K562 (cell line): Measurements from ENCODE around the gene DIP2A. TPM values are rescaled to one million over a fixed set of nuclear protein-coding genes. Genes with fewer than 3 reads are reported as not detected.

ENCODE experiments used
- ATAC-seq: fragments of 200-7000 bp; cut with Tn5 transposase; 3 replicates; pipeline ENCODE4 v1.9.1; 2020; ENCODE audit warnings: moderate library complexity
- BruUV-seq: library from RNA; stranded (reverse); fragments of 400-500 nt; replicated peaks from 2 replicates; lab custom pipeline; 2021; lab: Mats Ljungman, UMichigan
- CTCF ChIA-PET: fragments of 300-600 bp; formaldehyde crosslinking; extraction: SDS; loops from one replicate; lab custom pipeline; 2021; ENCODE audit warnings: low intra/inter-chr PET ratio; lab: Yijun Ruan, JAX
- POLR2A ChIA-PET: fragments of 300-600, 350-650 bp; sonication (Branson Sonifier 250); formaldehyde crosslinking; extraction: SDS; loops from one replicate; lab custom pipeline; 2021; ENCODE audit warnings: antibody characterized with exemption, inconsistent platforms; lab: Yijun Ruan, JAX
- DNase-seq, 4 experiments: peaks; one replicate each; pipeline versions ENCODE4 v3.0.0 to v3.0.0-alpha.2; 2011 to 2018; ENCODE audit warnings: low spot score in 3 of 4, mixed read lengths in 3 of 4; ENCODE audit errors: extremely low read depth in 1 of 4
- FAIRE-seq: peaks from 2 replicates; lab custom pipeline; 2011; peaks lifted over from hg19 to GRCh38; lab: Jason Lieb, UNC
- H2AFZ ChIP-seq: 2 replicates; pipeline ENCODE4 v1.6.0; 2011; ENCODE audit warnings: low read depth, low read length, control low read depth, inconsistent platforms
- H3K27ac ChIP-seq: fragments of 200-600 bp; 3 replicates; pipeline ENCODE4 v1.8.0; 2011; ENCODE audit warnings: low read depth, mild to moderate bottlenecking, control low read depth, inconsistent platforms, low read length, moderate library complexity, mixed read lengths; ENCODE audit errors: extremely low read depth
- H3K27me3 ChIP-seq, 2 experiments: fragments of 300-600 bp in 1 of 2; 2 replicates in 1 of 2; 3 replicates in 1 of 2; pipeline versions ENCODE4 v1.6.0 to v1.8.0; 2011; ENCODE audit warnings: inconsistent platforms in 2 of 2, low read length in 2 of 2, mild to moderate bottlenecking in 1 of 2, mixed read lengths in 1 of 2, moderate library complexity in 1 of 2; ENCODE audit not compliant: control insufficient read depth in 2 of 2, insufficient read depth in 2 of 2
- H3K36me3 ChIP-seq: fragments of 300-600 bp; 3 replicates; pipeline ENCODE4 v1.8.0; 2011; ENCODE audit warnings: mild to moderate bottlenecking, low read length, inconsistent platforms; ENCODE audit not compliant: control insufficient read depth, insufficient read depth
- H3K4me1 ChIP-seq, 2 experiments: fragments of 200-600 bp in 1 of 2; replicated peaks in 1 of 2; 2 replicates in 1 of 2; 3 replicates in 1 of 2; pipeline versions ENCODE4 v1.5.1 to v1.8.0; 2011; ENCODE audit warnings: inconsistent platforms in 2 of 2, low read length in 2 of 2, mild to moderate bottlenecking in 1 of 2, mixed read lengths in 1 of 2, moderate library complexity in 1 of 2; ENCODE audit not compliant: control insufficient read depth in 2 of 2, insufficient read depth in 2 of 2
- H3K4me2 ChIP-seq: 2 replicates; pipeline ENCODE4 v1.6.1; 2011; ENCODE audit warnings: low read length, control low read depth, inconsistent platforms, mixed read lengths; ENCODE audit not compliant: insufficient read depth
- H3K4me3 ChIP-seq: fragments of 200-600 bp; sonication (generic), shearing (Covaris generic); 2 replicates; pipeline ENCODE4 v1.5.1; 2016; ENCODE audit warnings: control low read depth, inconsistent platforms
- H3K79me2 ChIP-seq: fragments of 200-600 bp; 3 replicates; pipeline ENCODE4 v1.8.0; 2011; ENCODE audit warnings: low read length, inconsistent platforms; ENCODE audit not compliant: control insufficient read depth, insufficient read depth
- H3K9ac ChIP-seq, 2 experiments: 2 replicates each; pipeline versions ENCODE4 v1.6.0 to v1.6.1; 2011; ENCODE audit warnings: low read depth in 2 of 2, low read length in 2 of 2, control low read depth in 1 of 2, inconsistent platforms in 1 of 2, mild to moderate bottlenecking in 1 of 2, mixed read lengths in 1 of 2; ENCODE audit not compliant: insufficient read depth in 1 of 2
- H3K9me1 ChIP-seq: one replicate; pipeline ENCODE4 v1.6.0; 2011; ENCODE audit warnings: inconsistent platforms, mild to moderate bottlenecking, low read length, moderate library complexity; ENCODE audit not compliant: control insufficient read depth, insufficient read depth
- H3K9me3 ChIP-seq: replicated peaks from 2 replicates; pipeline ENCODE4 v1.5.1; 2011; ENCODE audit warnings: low read depth, low read length, inconsistent platforms; ENCODE audit not compliant: control insufficient read depth, insufficient read depth
- H4K20me1 ChIP-seq: replicated peaks from 2 replicates; pipeline ENCODE4 v1.6.1; 2011; ENCODE audit warnings: low read length, inconsistent platforms, mixed read lengths; ENCODE audit not compliant: control insufficient read depth, insufficient read depth
- ARID3A ChIP-seq: IDR thresholded peaks from 2 replicates; pipeline ENCODE4 v1.6.1; 2012; ENCODE audit warnings: low read depth, low read length, improper control_type of control experiment, borderline replicate concordance
- ARNT ChIP-seq, 2 experiments: fragments of 450-650 bp; IDR thresholded peaks; 2 replicates each; pipeline ENCODE4 v1.6.1; 2016; ENCODE audit warnings: mild to moderate bottlenecking in 1 of 2
- CEBPG ChIP-seq, 3 experiments: fragments of 200-800 bp in 1 of 3; sonication (Bioruptor generic) in 1 of 3; sonication (generic) in 1 of 3; formaldehyde crosslinking in 1 of 3; IDR thresholded peaks in 2 of 3; conservative IDR thresholded peaks in 1 of 3; 2 replicates each; pipeline versions ENCODE4 v1.6.1 to v1.8.0; 2016 to 2022; ENCODE audit warnings: missing compliant biosample characterization in 2 of 3, missing genetic modification characterization in 2 of 3, mild to moderate bottlenecking in 1 of 3, missing genetic modification reagents in 1 of 3
- CHD7 ChIP-seq: fragments of 200-600 bp; sonication (generic); IDR thresholded peaks from one replicate; pipeline ENCODE4 v1.6.1; 2012; ENCODE audit warnings: mild to moderate bottlenecking, low read depth, low read length, inconsistent platforms
- COPS2 ChIP-seq: fragments of 450-650 bp; conservative IDR thresholded peaks from 2 replicates; pipeline ENCODE4 v1.6.1; 2016; ENCODE audit warnings: mild to moderate bottlenecking, moderate library complexity
- DNMT1 ChIP-seq: fragments of 450-650 bp; IDR thresholded peaks from 2 replicates; pipeline ENCODE4 v1.6.1; 2016; ENCODE audit warnings: antibody characterized with exemption, mild to moderate bottlenecking
- FOXJ3 ChIP-seq: sonication (generic); formaldehyde crosslinking; IDR thresholded peaks from 2 replicates; pipeline ENCODE4 v1.4.0; 2020; ENCODE audit warnings: mild to moderate bottlenecking, missing genetic modification reagents
- KLF10 ChIP-seq: fragments of 250-450 bp; sonication (Bioruptor Pico); IDR thresholded peaks from 2 replicates; pipeline ENCODE4 v1.6.1; 2021; ENCODE audit warnings: matching md5 sums
- LCOR ChIP-seq: sonication (generic); formaldehyde crosslinking; IDR thresholded peaks from 2 replicates; pipeline ENCODE4 v1.8.0; 2022; ENCODE audit warnings: mild to moderate bottlenecking, missing genetic modification reagents
- WGBS: fragments of 100-300 bp; shearing (Covaris generic); methylation state at CpG from one replicate; pipeline ENCODE4 v1.1.6; 2016; ENCODE audit warnings: low coverage, mixed read lengths; ENCODE audit not compliant: insufficient coverage; ENCODE audit errors: missing lambda C conversion rate; 5-methylcytosine and 5-hydroxymethylcytosine counted together
- in situ Hi-C: fragments of 300-500 bp; cut with MboI; formaldehyde crosslinking; loops from 4 replicates; pipeline ENCODE4 v1.15.0; 2018; ENCODE audit warnings: inconsistent platforms, mixed read lengths
- intact Hi-C: fragments of 100-400 bp; cut with micrococcal nuclease; formaldehyde crosslinking; loops from 2 replicates; pipeline ENCODE4 v1.14.2; 2022
- polyA plus RNA-seq, 8 experiments: library from polyadenylated mRNA; depleted of rRNA in 4 of 8; stranded (reverse) in 5 of 8; unstranded in 3 of 8; fragments of >200 nt; fragmentation: Nextera tagmentation in 2 of 8; fragmentation: Illumina TruSeq in 1 of 8; extraction: Ambion mirVana in 2 of 8; extraction: Trizol in 1 of 8; gene quantifications; 2 replicates each; pipeline versions ENCODE4 v1.2.1 to v1.2.3, GENCODE V29; 2011 to 2014; ENCODE audit warnings: inconsistent platforms in 1 of 8, missing spikeins in 1 of 8
- total RNA-seq, 7 experiments: library from RNA; depleted of rRNA in 6 of 7; stranded (reverse); fragments of >200 nt in 6 of 7; fragmentation: Illumina TruSeq in 2 of 7; extraction: Trizol in 2 of 7; gene quantifications; 2 replicates each; pipeline versions ENCODE4 v1.2.1 to v1.2.3, GENCODE V29; 2011 to 2021; ENCODE audit warnings: low replicate concordance in 1 of 7

The DIP2A gene
- total and polyA plus RNA-seq, 9 of the 15 experiments (the other 6 are each of a cell fraction or from before 2014, with no cell fraction given), result 4.3 to 34.5 (median 20.3) TPM

- no peaks in the 10 kb centered on the region for H3K9me1 ChIP-seq
- intact Hi-C loops, result no loop called here
- no peak for FAIRE-seq
- no peaks in the 10 kb centered on the region for H3K27me3 ChIP-seq
- H3K4me2 ChIP-seq, result no peak overlapping the region
- no TSS peak for BruUV-seq
- H4K20me1 ChIP-seq, result no peaks in the 10 kb centered on the region
- no peak overlapping the region for H3K27ac ChIP-seq
- H2AFZ ChIP-seq, result no peak overlapping the region
- 0 out of 5 replicates have a peak, but pooled peaks cover 0 to 3% of the 10 kb centered on the region in 2 experiments for H3K4me1 ChIP-seq
- no peak for DNase-seq
- H3K36me3 ChIP-seq, result peaks cover 71% of the 10 kb centered on the region; the same call in 2 of the 3 replicates
- H3K9me3 ChIP-seq, result no peaks in the 10 kb centered on the region
- WGBS, result 89% methylated on average over 6 of the region's 6 CpGs
- CTCF ChIA-PET, result no interaction called here
- in situ Hi-C loops, result no loop called here
- H3K79me2 ChIP-seq, result no peaks in the 10 kb centered on the region
- no peak overlapping the region for H3K9ac ChIP-seq
- POLR2A ChIA-PET, result interaction anchor here (1.2 kb wide), 1 partner anchor 65 kb away, joined by 4 read pairs; no protein-coding TSS in a partner anchor
- no peak for ATAC-seq
- H3K4me3 ChIP-seq, result no peak overlapping the region
- TF ChIP-seq DNMT1 (no peak), ARID3A (no peak), LCOR (CRISPR knock-in tag) (no peak), ARNT (IDR thresholded peaks at IDR 0.05) (no peak), CEBPG (CRISPR knock-in tag; IDR thresholded peaks at IDR 0.05) (no peak), CEBPG (tag; conservative IDR thresholded peaks at IDR 0.05 in 1 of 2, IDR thresholded peaks at IDR 0.05 in 1 of 2) (no peak), CHD7 (no peak), KLF10 (CRISPR knock-in tag) (no peak), COPS2 (no peak), FOXJ3 (no peak)
Measured at GRCh38 chr21:46537026-46537425, 78.3 kb downstream of the DIP2A start.
